ENCODE results near the gene SH3BGR. TPM values are rescaled to one million over a fixed set of nuclear protein-coding genes. Genes with fewer than 3 reads are reported as not detected.

SH3BGR gene
- total and polyA plus RNA-seq, 2 donors from 2014 or later: 4.0 to 12.2 TPM

GRCh38 chr21:39535646-39536437, 84.1 kb downstream of the SH3BGR start:
- Histone ChIP-seq H3K4me3 (ENCODE audit: low read length in 3 of 3) (no peak overlapping the region), H3K9me3 (ENCODE audit: control insufficient read depth in 2 of 3, insufficient read depth in 1 of 3, low read length in 3 of 3) (no peaks in the 10 kb centered on the region), H3K27me3 (ENCODE audit: control insufficient read depth, insufficient read depth, low read length) (no peaks in the 10 kb centered on the region), H3K4me1 (ENCODE audit: control insufficient read depth in 2 of 3, insufficient read depth in 2 of 3, low read depth in 1 of 3, low read length in 3 of 3) (no peaks in the 10 kb centered on the region), H3K36me3 (ENCODE audit: control insufficient read depth in 2 of 3, insufficient read depth in 3 of 3, low read length in 3 of 3) (no peaks in the 10 kb centered on the region), H3K27ac (ENCODE audit: low read depth in 2 of 2, low read length in 2 of 2) (no peak overlapping the region), H3K9ac (ENCODE audit: low read length in 3 of 3) (no peak overlapping the region)
- no peak for DNase-seq
- TF ChIP-seq, protein P1, sequence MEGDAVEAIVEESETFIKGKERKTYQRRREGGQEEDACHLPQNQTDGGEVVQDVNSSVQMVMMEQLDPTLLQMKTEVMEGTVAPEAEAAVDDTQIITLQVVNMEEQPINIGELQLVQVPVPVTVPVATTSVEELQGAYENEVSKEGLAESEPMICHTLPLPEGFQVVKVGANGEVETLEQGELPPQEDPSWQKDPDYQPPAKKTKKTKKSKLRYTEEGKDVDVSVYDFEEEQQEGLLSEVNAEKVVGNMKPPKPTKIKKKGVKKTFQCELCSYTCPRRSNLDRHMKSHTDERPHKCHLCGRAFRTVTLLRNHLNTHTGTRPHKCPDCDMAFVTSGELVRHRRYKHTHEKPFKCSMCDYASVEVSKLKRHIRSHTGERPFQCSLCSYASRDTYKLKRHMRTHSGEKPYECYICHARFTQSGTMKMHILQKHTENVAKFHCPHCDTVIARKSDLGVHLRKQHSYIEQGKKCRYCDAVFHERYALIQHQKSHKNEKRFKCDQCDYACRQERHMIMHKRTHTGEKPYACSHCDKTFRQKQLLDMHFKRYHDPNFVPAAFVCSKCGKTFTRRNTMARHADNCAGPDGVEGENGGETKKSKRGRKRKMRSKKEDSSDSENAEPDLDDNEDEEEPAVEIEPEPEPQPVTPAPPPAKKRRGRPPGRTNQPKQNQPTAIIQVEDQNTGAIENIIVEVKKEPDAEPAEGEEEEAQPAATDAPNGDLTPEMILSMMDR (IDR thresholded peaks at IDR 0.05; ENCODE audit: borderline replicate concordance, extremely low read depth, insufficient read depth): no peak
- no peak for FAIRE-seq
- intact Hi-C loops (cut with DNase I): no loop called here

- DNase-seq (no peak), FAIRE-seq (no peak)
- intact Hi-C loops (cut with DNase I): no loop called here
Observed at GRCh38 chr21:39536835-39537234, 85.1 kb downstream of the SH3BGR start.

GRCh38 chr21:39537571-39537970, 85.8 kb downstream of the SH3BGR start:
- DNase-seq (no peak), FAIRE-seq (no peak)
- TF ChIP-seq, protein P1 (IDR thresholded peaks at IDR 0.05; ENCODE audit: borderline replicate concordance, extremely low read depth, insufficient read depth): no peak
- no peak overlapping the region for H3K27ac ChIP-seq (ENCODE audit: low read depth in 2 of 2, low read length in 2 of 2)
- H3K4me3 ChIP-seq (ENCODE audit: low read length in 3 of 3): no peak overlapping the region
- intact Hi-C loops (cut with DNase I): no loop called here
- H3K4me1 ChIP-seq (ENCODE audit: control insufficient read depth in 2 of 3, insufficient read depth in 2 of 3, low read depth in 1 of 3, low read length in 3 of 3): no peaks in the 10 kb centered on the region
- no peaks in the 10 kb centered on the region for H3K36me3 ChIP-seq (ENCODE audit: control insufficient read depth in 2 of 3, insufficient read depth in 3 of 3, low read length in 3 of 3)
- H3K9ac ChIP-seq (ENCODE audit: low read length in 3 of 3): no peak overlapping the region
- H3K27me3 ChIP-seq (ENCODE audit: control insufficient read depth, insufficient read depth, low read length): no peaks in the 10 kb centered on the region
- H3K9me3 ChIP-seq (ENCODE audit: control insufficient read depth in 2 of 3, insufficient read depth in 1 of 3, low read length in 3 of 3): no peaks in the 10 kb centered on the region

More at GRCh38 chr21:39536835-39537234, 85.1 kb downstream of the SH3BGR start:
- H3K4me1 ChIP-seq (ENCODE audit: control insufficient read depth in 2 of 3, insufficient read depth in 2 of 3, low read depth in 1 of 3, low read length in 3 of 3): no peaks in the 10 kb centered on the region
- TF ChIP-seq, protein P1 (IDR thresholded peaks at IDR 0.05; ENCODE audit: borderline replicate concordance, extremely low read depth, insufficient read depth): no peak
- no peaks in the 10 kb centered on the region for H3K36me3 ChIP-seq (ENCODE audit: control insufficient read depth in 2 of 3, insufficient read depth in 3 of 3, low read length in 3 of 3)
- H3K4me3 ChIP-seq (ENCODE audit: low read length in 3 of 3): no peak overlapping the region
- H3K9me3 ChIP-seq (ENCODE audit: control insufficient read depth in 2 of 3, insufficient read depth in 1 of 3, low read length in 3 of 3): no peaks in the 10 kb centered on the region
- H3K9ac ChIP-seq (ENCODE audit: low read length in 3 of 3): no peak overlapping the region
- H3K27me3 ChIP-seq (ENCODE audit: control insufficient read depth, insufficient read depth, low read length): no peaks in the 10 kb centered on the region
- H3K27ac ChIP-seq (ENCODE audit: low read depth in 2 of 2, low read length in 2 of 2): no peak overlapping the region
